Loucy (cell line): ENCODE results near the gene ZFR2.

Experiments
- CTCF ChIP-seq: fragments of 200-600 bp; sonication (generic); conservative IDR thresholded peaks from 2 replicates; pipeline ENCODE4 v1.5.1; 2014; ENCODE audit warnings: mild to moderate bottlenecking, antibody characterized with exemption, low read length
- EZH2phosphoT487 ChIP-seq: fragments of 200-600 bp; IDR thresholded peaks from 2 replicates; pipeline ENCODE4 v1.6.1; 2018; ENCODE audit warnings: antibody characterized with exemption, mild to moderate bottlenecking, moderate library complexity, borderline replicate concordance

- no peak; the same call in 1 of the 2 replicates for TF ChIP-seq CTCF
- no peak for TF ChIP-seq EZH2phosphoT487
Observed at GRCh38 chr19:3814648-3815047, 54.2 kb downstream of the ZFR2 start.
